HEK293 (cell line): Measurements from ENCODE around the gene RASL10A.
A peak's percentile ranks its signal among the peaks of the same experiment; 100 is the strongest.

Experiments used
- CTCF ChIA-PET: fragments of 350-600 bp; formaldehyde crosslinking; extraction: SDS; loops from one replicate; lab custom pipeline; 2021; ENCODE audit warnings: antibody characterized with exemption; lab: Yijun Ruan, JAX
- POLR2A ChIA-PET: fragments of 300-600 bp; formaldehyde crosslinking; extraction: SDS; loops from one replicate; lab custom pipeline; 2020; ENCODE audit warnings: antibody characterized with exemption, inconsistent platforms; lab: Yijun Ruan, JAX
- H3K27ac ChIP-seq: fragments of 200-500 bp; sonication (Bioruptor generic); 2 replicates; pipeline ENCODE4 v1.5.1; 2014; ENCODE audit warnings: low read depth, low read length, control low read depth, inconsistent platforms; ENCODE audit errors: extremely low read depth
- H3K36me3 ChIP-seq, 2 experiments: fragments of 200-500 bp in 1 of 2; sonication (Bioruptor generic) in 1 of 2; 1 replicate in 1 of 2; 2 replicates in 1 of 2; pipeline ENCODE4 v1.5.1; 2014 to 2017; ENCODE audit warnings: inconsistent platforms in 2 of 2, low read length in 2 of 2; ENCODE audit not compliant: control insufficient read depth in 2 of 2, insufficient read depth in 1 of 2
- H3K4me1 ChIP-seq: fragments of 200-500 bp; sonication (Bioruptor generic); 2 replicates; pipeline ENCODE4 v1.5.1; 2014; ENCODE audit warnings: mild to moderate bottlenecking, low read length, inconsistent platforms; ENCODE audit not compliant: control insufficient read depth, insufficient read depth
- H3K4me3 ChIP-seq: 2 replicates; pipeline ENCODE4 v1.5.1; 2011; ENCODE audit warnings: low read depth, mild to moderate bottlenecking, control low read depth, low read length, moderate library complexity
- H3K9me3 ChIP-seq: fragments of 200-500 bp; sonication (Bioruptor generic); 2 replicates; pipeline ENCODE4 v1.5.1; 2014; ENCODE audit warnings: low read depth, low read length, inconsistent platforms; ENCODE audit not compliant: control insufficient read depth, insufficient read depth
- FEZF1 ChIP-seq: fragments of 450-650 bp; formaldehyde crosslinking; IDR thresholded peaks from 2 replicates; pipeline ENCODE4 v1.5.1; 2016; ENCODE audit warnings: missing biosample characterization, missing genetic modification characterization
- RBAK ChIP-seq: fragments of 450-650 bp; formaldehyde crosslinking; IDR thresholded peaks from 2 replicates; pipeline ENCODE4 v1.5.1; 2016; ENCODE audit warnings: missing biosample characterization, missing genetic modification characterization
- SP2 ChIP-seq: fragments of 450-650 bp; formaldehyde crosslinking; IDR thresholded peaks from 2 replicates; pipeline ENCODE4 v1.5.1; 2016; ENCODE audit warnings: missing biosample characterization, missing genetic modification characterization
- SP7 ChIP-seq: fragments of 450-650 bp; formaldehyde crosslinking; IDR thresholded peaks from 2 replicates; pipeline ENCODE4 v1.5.1; 2016; ENCODE audit warnings: missing biosample characterization, missing genetic modification characterization
- TCF7L2 ChIP-seq: IDR thresholded peaks from 2 replicates; pipeline ENCODE4 v1.6.1; 2011; ENCODE audit warnings: low read depth, mild to moderate bottlenecking, inconsistent platforms, low read length, moderate library complexity, borderline replicate concordance
- TRIM28 ChIP-seq: IDR thresholded peaks from 2 replicates; pipeline ENCODE4 v1.6.1; 2011; ENCODE audit warnings: low read length, control low read depth, borderline replicate concordance
- ZNF10 ChIP-seq: fragments of 450-650 bp; formaldehyde crosslinking; IDR thresholded peaks from 2 replicates; pipeline ENCODE4 v1.5.1; 2017; ENCODE audit warnings: missing biosample characterization, missing genetic modification characterization
- ZNF132 ChIP-seq: fragments of 450-650 bp; formaldehyde crosslinking; IDR thresholded peaks from 2 replicates; pipeline ENCODE4 v1.5.1; 2017; ENCODE audit warnings: missing biosample characterization, missing genetic modification characterization, borderline replicate concordance
- ZNF133 ChIP-seq: fragments of 450-650 bp; formaldehyde crosslinking; IDR thresholded peaks from 2 replicates; pipeline ENCODE4 v1.5.1; 2016; ENCODE audit warnings: missing biosample characterization, missing genetic modification characterization
- ZNF140 ChIP-seq: fragments of 450-650 bp; formaldehyde crosslinking; IDR thresholded peaks from 2 replicates; pipeline ENCODE4 v1.5.1; 2016; ENCODE audit warnings: missing biosample characterization, missing genetic modification characterization
- ZNF175 ChIP-seq: fragments of 450-650 bp; formaldehyde crosslinking; IDR thresholded peaks from 2 replicates; pipeline ENCODE4 v1.5.1; 2016; ENCODE audit warnings: missing biosample characterization, missing genetic modification characterization
- ZNF223 ChIP-seq: fragments of 450-650 bp; formaldehyde crosslinking; IDR thresholded peaks from 2 replicates; pipeline ENCODE4 v1.5.1; 2016; ENCODE audit warnings: missing biosample characterization, missing genetic modification characterization
- ZNF302 ChIP-seq: fragments of 450-650 bp; formaldehyde crosslinking; IDR thresholded peaks from 2 replicates; pipeline ENCODE4 v1.5.1; 2016; ENCODE audit warnings: missing biosample characterization, missing genetic modification characterization, low read depth
- ZNF366 ChIP-seq: fragments of 450-650 bp; formaldehyde crosslinking; conservative IDR thresholded peaks from 2 replicates; pipeline ENCODE4 v1.5.1; 2016; ENCODE audit warnings: missing biosample characterization, missing genetic modification characterization
- ZNF426 ChIP-seq: fragments of 450-650 bp; formaldehyde crosslinking; IDR thresholded peaks from 2 replicates; pipeline ENCODE4 v1.5.1; 2017; ENCODE audit warnings: missing biosample characterization, missing genetic modification characterization, mild to moderate bottlenecking, inconsistent platforms, moderate library complexity
- ZNF555 ChIP-seq: fragments of 450-650 bp; formaldehyde crosslinking; conservative IDR thresholded peaks from 2 replicates; pipeline ENCODE4 v1.5.1; 2017; ENCODE audit warnings: missing biosample characterization, mild to moderate bottlenecking, missing genetic modification characterization, inconsistent platforms
- ZNF600 ChIP-seq: fragments of 450-650 bp; formaldehyde crosslinking; IDR thresholded peaks from 2 replicates; pipeline ENCODE4 v1.5.1; 2016; ENCODE audit warnings: missing biosample characterization, missing genetic modification characterization
- ZNF629 ChIP-seq: fragments of 450-650 bp; formaldehyde crosslinking; IDR thresholded peaks from 2 replicates; pipeline ENCODE4 v1.5.1; 2017; ENCODE audit warnings: missing biosample characterization, missing genetic modification characterization
- ZNF660 ChIP-seq: fragments of 450-650 bp; IDR thresholded peaks from 2 replicates; pipeline ENCODE4 v1.5.1; 2018; ENCODE audit warnings: missing biosample characterization, mild to moderate bottlenecking, missing genetic modification characterization
- ZNF707 ChIP-seq: fragments of 450-650 bp; formaldehyde crosslinking; IDR thresholded peaks from 2 replicates; pipeline ENCODE4 v1.5.1; 2016; ENCODE audit warnings: missing biosample characterization, missing genetic modification characterization
- TF ChIP-seq, protein P1 (sequence below): fragments of 450-650 bp; formaldehyde crosslinking; IDR thresholded peaks from 2 replicates; pipeline ENCODE4 v1.5.1; 2016; ENCODE audit warnings: missing biosample characterization, missing genetic modification characterization
- TF ChIP-seq, protein P2 (sequence below): fragments of 450-650 bp; formaldehyde crosslinking; IDR thresholded peaks from 2 replicates; pipeline ENCODE4 v1.5.1; 2016; ENCODE audit warnings: missing biosample characterization, missing genetic modification characterization
- TF ChIP-seq, protein P3 (sequence below): fragments of 450-650 bp; formaldehyde crosslinking; IDR thresholded peaks from 2 replicates; pipeline ENCODE4 v1.5.1; 2017; ENCODE audit warnings: missing biosample characterization, missing genetic modification characterization
- TF ChIP-seq, protein P4 (sequence below): fragments of 450-650 bp; formaldehyde crosslinking; conservative IDR thresholded peaks from 2 replicates; pipeline ENCODE4 v1.5.1; 2016; ENCODE audit warnings: low read depth, missing biosample characterization, missing genetic modification characterization

The RASL10A gene

DNA sequence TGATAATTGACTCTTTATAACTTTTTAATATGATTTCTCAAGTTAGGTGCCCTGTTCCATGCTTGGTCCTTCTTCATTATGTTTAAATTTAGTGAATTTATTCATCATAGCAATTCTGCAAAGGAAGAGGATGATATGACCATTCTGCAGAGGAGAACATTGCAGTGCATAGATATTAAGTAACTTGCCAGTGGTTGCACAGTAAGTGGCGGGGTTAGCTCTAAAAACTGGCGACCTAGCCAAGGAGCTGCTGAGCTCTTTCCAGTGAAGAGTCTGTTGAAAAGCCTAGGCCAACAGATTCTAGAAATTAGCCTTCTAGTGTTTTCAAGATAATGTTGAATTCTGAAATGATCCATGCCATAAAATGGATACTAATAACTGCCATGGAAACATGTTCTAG lies 42.9 kb downstream of the RASL10A start:
- Histone ChIP-seq H3K9me3 (no peaks in the 10 kb centered on the region), H3K4me3 (no peak overlapping the region), H3K36me3 (peaks cover 49 to 89% of the 10 kb centered on the region in 2 experiments), H3K27ac (no peak overlapping the region), H3K4me1 (peaks cover 7% of the 10 kb centered on the region)
- no peak for TF ChIP-seq ZNF132 (tag by site-specific recombination)
- no peak for TF ChIP-seq SP2 (tag by site-specific recombination)
- no peak for TF ChIP-seq ZNF175 (tag by site-specific recombination)
- TF ChIP-seq, protein P1, sequence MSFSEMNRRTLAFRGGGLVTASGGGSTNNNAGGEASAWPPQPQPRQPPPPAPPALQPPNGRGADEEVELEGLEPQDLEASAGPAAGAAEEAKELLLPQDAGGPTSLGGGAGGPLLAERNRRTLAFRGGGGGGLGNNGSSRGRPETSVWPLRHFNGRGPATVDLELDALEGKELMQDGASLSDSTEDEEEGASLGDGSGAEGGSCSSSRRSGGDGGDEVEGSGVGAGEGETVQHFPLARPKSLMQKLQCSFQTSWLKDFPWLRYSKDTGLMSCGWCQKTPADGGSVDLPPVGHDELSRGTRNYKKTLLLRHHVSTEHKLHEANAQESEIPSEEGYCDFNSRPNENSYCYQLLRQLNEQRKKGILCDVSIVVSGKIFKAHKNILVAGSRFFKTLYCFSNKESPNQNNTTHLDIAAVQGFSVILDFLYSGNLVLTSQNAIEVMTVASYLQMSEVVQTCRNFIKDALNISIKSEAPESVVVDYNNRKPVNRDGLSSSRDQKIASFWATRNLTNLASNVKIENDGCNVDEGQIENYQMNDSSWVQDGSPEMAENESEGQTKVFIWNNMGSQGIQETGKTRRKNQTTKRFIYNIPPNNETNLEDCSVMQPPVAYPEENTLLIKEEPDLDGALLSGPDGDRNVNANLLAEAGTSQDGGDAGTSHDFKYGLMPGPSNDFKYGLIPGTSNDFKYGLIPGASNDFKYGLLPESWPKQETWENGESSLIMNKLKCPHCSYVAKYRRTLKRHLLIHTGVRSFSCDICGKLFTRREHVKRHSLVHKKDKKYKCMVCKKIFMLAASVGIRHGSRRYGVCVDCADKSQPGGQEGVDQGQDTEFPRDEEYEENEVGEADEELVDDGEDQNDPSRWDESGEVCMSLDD (tag by site-specific recombination) = no peak
- TF ChIP-seq ZNF426 (tag by site-specific recombination) = no peak
- TF ChIP-seq RBAK (tag by site-specific recombination) = no peak
- no peak for TF ChIP-seq ZNF133 (tag by site-specific recombination)
- no peak for TF ChIP-seq ZNF140
- no peak for TF ChIP-seq ZNF707
- TF ChIP-seq ZNF629 (tag by site-specific recombination) = no peak
- TF ChIP-seq ZNF10 = no peak
- no peak for TF ChIP-seq ZNF366 (tag by site-specific recombination)
- POLR2A ChIA-PET = no interaction called here
- CTCF ChIA-PET = no interaction called here

DNA sequence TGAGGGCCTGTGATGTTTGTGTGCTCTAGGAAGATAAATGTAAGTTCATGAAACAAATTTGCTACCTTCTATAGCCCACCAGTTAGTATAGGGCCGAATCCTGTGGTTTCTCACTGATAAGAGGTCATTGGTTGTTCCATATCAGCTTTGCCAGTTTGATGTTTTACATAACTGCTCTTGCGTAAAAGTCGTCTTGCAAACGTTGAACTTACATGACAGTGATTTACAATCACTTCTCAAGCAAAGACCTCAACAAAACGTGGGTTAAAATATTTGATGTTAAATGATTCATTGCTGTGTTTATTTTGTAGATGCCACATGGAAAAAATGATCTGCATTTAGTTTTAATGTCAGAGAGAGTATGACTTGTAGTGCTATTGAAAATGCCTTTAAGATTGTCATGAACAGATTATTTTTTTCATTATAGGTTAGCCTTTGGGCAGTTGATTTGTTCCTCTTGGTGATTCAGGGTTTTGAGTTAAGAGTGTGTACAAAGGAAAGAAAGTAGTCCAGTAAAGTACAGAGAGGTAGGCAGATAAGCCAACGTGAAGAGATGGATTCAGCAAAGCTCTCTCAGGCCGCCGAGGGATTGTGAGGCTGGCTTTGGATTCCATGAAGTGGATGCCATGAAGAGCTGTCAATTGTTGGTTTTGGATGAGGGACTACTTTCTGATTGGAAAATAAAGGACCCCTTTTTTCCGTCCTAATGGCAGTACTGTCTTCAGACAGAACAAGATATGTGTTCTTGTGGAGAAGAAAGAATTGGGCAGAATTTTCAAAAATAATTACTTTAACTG lies 44.8 kb downstream of the RASL10A start:
- Histone ChIP-seq H3K27ac (peak overlapping the region; percentile 99; the same call in 1 of the 2 replicates), H3K9me3 (no peaks in the 10 kb centered on the region), H3K4me3 (peak overlapping the region; percentile 75), H3K4me1 (peaks cover 7% of the 10 kb centered on the region), H3K36me3 (peaks cover 34 to 82% of the 10 kb centered on the region in 2 experiments)
- ChIA-PET CTCF (interaction anchor here (0.6 to 0.7 kb wide), 2 partner anchors 33 to 41 kb away, joined by 3 read pairs; no protein-coding TSS in a partner anchor), POLR2A (interaction anchor here (0.7 to 1.3 kb wide), 4 partner anchors 9 to 40 kb away, joined by 3 to 6 read pairs (median 4); partner anchors contain the start of gene GAS2L1)
- TF ChIP-seq ZNF366 (tag by site-specific recombination) (0 out of 2 replicates have a peak, but pooled peaks have one; percentile 16), ZNF660 (tag by site-specific recombination) (peak; percentile 21; the same call in 1 of the 2 replicates), TRIM28 (0 out of 2 replicates have a peak, but pooled peaks have one; percentile 41), ZNF302 (tag by site-specific recombination) (no peak), ZNF555 (tag by site-specific recombination) (no peak), SP7 (peak; percentile 30; the same call in 1 of the 2 replicates), TCF7L2 (peak; percentile 40; the same call in 1 of the 2 replicates), ZNF223 (tag by site-specific recombination) (no peak), FEZF1 (peak; percentile 47; the same call in 1 of the 2 replicates), ZNF600 (tag by site-specific recombination) (0 out of 2 replicates have a peak, but pooled peaks have one; percentile 15), ZNF629 (tag by site-specific recombination) (peak; percentile 32; the same call in 1 of the 2 replicates)
- TF ChIP-seq, protein P2, sequence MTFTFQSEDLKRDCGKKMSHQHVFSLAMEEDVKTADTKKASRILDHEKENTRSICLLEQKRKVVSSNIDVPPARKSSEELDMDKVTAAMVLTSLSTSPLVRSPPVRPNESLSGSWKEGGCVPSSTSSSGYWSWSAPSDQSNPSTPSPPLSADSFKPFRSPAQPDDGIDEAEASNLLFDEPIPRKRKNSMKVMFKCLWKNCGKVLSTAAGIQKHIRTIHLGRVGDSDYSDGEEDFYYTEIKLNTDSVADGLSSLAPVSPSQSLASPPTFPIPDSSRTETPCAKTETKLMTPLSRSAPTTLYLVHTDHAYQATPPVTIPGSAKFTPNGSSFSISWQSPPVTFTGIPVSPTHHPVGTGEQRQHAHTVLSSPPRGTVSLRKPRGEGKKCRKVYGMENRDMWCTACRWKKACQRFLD = no peak
- TF ChIP-seq, protein P3, sequence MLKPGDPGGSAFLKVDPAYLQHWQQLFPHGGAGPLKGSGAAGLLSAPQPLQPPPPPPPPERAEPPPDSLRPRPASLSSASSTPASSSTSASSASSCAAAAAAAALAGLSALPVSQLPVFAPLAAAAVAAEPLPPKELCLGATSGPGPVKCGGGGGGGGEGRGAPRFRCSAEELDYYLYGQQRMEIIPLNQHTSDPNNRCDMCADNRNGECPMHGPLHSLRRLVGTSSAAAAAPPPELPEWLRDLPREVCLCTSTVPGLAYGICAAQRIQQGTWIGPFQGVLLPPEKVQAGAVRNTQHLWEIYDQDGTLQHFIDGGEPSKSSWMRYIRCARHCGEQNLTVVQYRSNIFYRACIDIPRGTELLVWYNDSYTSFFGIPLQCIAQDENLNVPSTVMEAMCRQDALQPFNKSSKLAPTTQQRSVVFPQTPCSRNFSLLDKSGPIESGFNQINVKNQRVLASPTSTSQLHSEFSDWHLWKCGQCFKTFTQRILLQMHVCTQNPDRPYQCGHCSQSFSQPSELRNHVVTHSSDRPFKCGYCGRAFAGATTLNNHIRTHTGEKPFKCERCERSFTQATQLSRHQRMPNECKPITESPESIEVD (tag by site-specific recombination) = peak; percentile 83
- TF ChIP-seq, protein P4, sequence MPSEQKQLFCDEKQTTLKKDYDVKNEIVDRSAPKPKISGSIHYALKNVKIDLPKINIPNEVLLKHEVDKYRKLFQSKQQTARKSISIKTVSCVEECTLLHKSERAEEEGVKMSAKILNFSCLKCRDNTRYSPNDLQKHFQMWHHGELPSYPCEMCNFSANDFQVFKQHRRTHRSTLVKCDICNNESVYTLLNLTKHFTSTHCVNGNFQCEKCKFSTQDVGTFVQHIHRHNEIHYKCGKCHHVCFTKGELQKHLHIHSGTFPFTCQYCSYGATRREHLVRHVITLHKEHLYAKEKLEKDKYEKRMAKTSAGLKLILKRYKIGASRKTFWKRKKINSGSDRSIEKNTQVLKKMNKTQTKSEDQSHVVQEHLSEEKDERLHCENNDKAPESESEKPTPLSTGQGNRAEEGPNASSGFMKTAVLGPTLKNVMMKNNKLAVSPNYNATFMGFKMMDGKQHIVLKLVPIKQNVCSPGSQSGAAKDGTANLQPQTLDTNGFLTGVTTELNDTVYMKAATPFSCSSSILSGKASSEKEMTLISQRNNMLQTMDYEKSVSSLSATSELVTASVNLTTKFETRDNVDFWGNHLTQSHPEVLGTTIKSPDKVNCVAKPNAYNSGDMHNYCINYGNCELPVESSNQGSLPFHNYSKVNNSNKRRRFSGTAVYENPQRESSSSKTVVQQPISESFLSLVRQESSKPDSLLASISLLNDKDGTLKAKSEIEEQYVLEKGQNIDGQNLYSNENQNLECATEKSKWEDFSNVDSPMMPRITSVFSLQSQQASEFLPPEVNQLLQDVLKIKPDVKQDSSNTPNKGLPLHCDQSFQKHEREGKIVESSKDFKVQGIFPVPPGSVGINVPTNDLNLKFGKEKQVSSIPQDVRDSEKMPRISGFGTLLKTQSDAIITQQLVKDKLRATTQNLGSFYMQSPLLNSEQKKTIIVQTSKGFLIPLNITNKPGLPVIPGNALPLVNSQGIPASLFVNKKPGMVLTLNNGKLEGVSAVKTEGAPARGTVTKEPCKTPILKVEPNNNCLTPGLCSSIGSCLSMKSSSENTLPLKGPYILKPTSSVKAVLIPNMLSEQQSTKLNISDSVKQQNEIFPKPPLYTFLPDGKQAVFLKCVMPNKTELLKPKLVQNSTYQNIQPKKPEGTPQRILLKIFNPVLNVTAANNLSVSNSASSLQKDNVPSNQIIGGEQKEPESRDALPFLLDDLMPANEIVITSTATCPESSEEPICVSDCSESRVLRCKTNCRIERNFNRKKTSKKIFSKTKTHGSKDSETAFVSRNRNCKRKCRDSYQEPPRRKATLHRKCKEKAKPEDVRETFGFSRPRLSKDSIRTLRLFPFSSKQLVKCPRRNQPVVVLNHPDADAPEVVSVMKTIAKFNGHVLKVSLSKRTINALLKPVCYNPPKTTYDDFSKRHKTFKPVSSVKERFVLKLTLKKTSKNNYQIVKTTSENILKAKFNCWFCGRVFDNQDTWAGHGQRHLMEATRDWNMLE = no peak
